ENCODE measurements around the gene TRAPPC12.

DNA sequence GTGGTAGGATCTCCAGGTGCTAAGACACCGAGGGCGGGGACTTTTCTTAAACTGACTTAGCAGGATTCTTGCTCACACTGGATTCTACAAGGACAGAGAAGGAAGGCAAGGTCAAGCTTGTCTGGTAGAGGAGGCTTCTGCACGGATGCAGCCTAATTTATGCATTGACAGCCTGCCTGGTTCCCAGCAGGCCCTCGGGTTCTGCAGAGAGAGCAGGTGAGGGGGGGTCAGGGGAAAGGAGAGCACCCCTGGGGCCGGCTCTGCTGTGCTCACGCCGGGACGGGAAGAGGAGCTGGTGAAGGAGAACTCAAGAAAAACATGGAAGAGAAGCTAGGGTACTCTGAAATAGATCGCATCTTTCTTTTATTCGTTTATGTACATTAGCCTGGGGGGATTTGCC, 93.5 kb downstream of the TRAPPC12 start:
- no peak for TF ChIP-seq POLR2A (IDR thresholded peaks at IDR 0.05)
- TF ChIP-seq, protein P1, sequence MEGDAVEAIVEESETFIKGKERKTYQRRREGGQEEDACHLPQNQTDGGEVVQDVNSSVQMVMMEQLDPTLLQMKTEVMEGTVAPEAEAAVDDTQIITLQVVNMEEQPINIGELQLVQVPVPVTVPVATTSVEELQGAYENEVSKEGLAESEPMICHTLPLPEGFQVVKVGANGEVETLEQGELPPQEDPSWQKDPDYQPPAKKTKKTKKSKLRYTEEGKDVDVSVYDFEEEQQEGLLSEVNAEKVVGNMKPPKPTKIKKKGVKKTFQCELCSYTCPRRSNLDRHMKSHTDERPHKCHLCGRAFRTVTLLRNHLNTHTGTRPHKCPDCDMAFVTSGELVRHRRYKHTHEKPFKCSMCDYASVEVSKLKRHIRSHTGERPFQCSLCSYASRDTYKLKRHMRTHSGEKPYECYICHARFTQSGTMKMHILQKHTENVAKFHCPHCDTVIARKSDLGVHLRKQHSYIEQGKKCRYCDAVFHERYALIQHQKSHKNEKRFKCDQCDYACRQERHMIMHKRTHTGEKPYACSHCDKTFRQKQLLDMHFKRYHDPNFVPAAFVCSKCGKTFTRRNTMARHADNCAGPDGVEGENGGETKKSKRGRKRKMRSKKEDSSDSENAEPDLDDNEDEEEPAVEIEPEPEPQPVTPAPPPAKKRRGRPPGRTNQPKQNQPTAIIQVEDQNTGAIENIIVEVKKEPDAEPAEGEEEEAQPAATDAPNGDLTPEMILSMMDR (IDR thresholded peaks at IDR 0.05) = no peak
